Pancreas (tissue), 10 donors: ENCODE measurements around the gene NR5A1. TPM values are rescaled to one million over a fixed set of nuclear protein-coding genes. Genes with fewer than 3 reads are reported as not detected.

ENCODE experiments used
- ATAC-seq, 4 donors: fragments of 200-7000 bp; cut with Tn5 transposase; one replicate each; pipeline versions ENCODE4 v1.8.0 to v1.9.1; 2020; ENCODE audit warnings: mild to moderate bottlenecking in 4 of 4, moderate library complexity in 4 of 4
- DNase-seq, 6 donors: peaks; one replicate each; pipeline ENCODE4 v3.0.0-alpha.2; 2020
- FAIRE-seq: peaks from 2 replicates; lab custom pipeline; 2012; peaks lifted over from hg19 to GRCh38; lab: Jason Lieb, UNC
- H3K27ac ChIP-seq, 4 donors: fragments of 200-600 bp; sonication (generic); 1 replicate in 3 of 4; 2 replicates in 1 of 4; pipeline versions ENCODE4 v1.5.0 to v1.8.0; 2020
- H3K27me3 ChIP-seq, 4 donors: fragments of 200-600 bp; one replicate each; pipeline ENCODE4 v1.8.0; 2021
- H3K36me3 ChIP-seq, 3 donors: fragments of 200-600 bp; sonication (generic) in 1 of 3; one replicate each; pipeline versions ENCODE4 v1.5.0 to v1.8.0; 2020 to 2021
- H3K4me1 ChIP-seq, 3 donors: fragments of 200-600 bp; one replicate each; pipeline ENCODE4 v1.8.0; 2021
- H3K4me3 ChIP-seq, 4 donors: fragments of 200-600 bp; sonication (generic) in 2 of 4; one replicate each; pipeline versions ENCODE4 v1.5.0 to v1.8.0; 2020 to 2021
- H3K9me3 ChIP-seq, 4 donors: fragments of 200-600 bp; one replicate each; pipeline ENCODE4 v1.8.0; 2021
- CTCF ChIP-seq, 4 donors: fragments of 200-600 bp; sonication (generic) in 3 of 4; IDR thresholded peaks; one replicate each; pipeline versions ENCODE4 v1.5.0 to v1.8.0; 2021; ENCODE audit warnings: antibody characterized with exemption in 4 of 4
- WGBS, 2 donors: extraction: QIAGEN DNeasy Blood & Tissue Kit; methylation state at CpG; one replicate each; pipeline ENCODE4 v1.1.7; 2013; 5-methylcytosine and 5-hydroxymethylcytosine counted together
- intact Hi-C, 3 donors: fragments of 100-400 bp; cut with DNase I; formaldehyde crosslinking; loops; one replicate each; pipeline versions ENCODE4 v1.11.1 to v1.14.2; 2022
- polyA plus RNA-seq, 2 donors: library from polyadenylated mRNA; stranded (reverse); fragments of 200-250 nt; gene quantifications; one replicate each; pipeline ENCODE4 v1.2.3, GENCODE V29; 2013
- total RNA-seq, 6 donors: library from RNA; stranded (reverse); fragmentation: NEBNext Ultra II Directional in 4 of 6; extraction: Animal tissue kit (Norgen Biotek cat#: 25700) in 4 of 6; gene quantifications; one replicate each; pipeline versions ENCODE4 v1.2.1 to v1.2.4, GENCODE V29; 2021 to 2023
- donor health status: healthy with polysubstance abuse.
- donor health status: DM: no; HTN: no; CAD: no; lungs with moderate emphysema.
- donor health status: DM: no; HTN: no; CAD: no.
- donor health status: control.
- donor health status: control.
- donor health status: Bipolar disorder and iron deficiency.
- donor health status: DM: yes; HTN: yes; CAD: no.
- donor health status: DM: no; HTN: no; CAD: no.
- donor health status: DM: no; HTN: no; CAD: no.
- donor health status: DM: yes; HTN: yes; CAD: no.

Gene NR5A1
- total and polyA plus RNA-seq, 8 donors: 0.05 to 0.28 TPM; not detected in 6

DNA sequence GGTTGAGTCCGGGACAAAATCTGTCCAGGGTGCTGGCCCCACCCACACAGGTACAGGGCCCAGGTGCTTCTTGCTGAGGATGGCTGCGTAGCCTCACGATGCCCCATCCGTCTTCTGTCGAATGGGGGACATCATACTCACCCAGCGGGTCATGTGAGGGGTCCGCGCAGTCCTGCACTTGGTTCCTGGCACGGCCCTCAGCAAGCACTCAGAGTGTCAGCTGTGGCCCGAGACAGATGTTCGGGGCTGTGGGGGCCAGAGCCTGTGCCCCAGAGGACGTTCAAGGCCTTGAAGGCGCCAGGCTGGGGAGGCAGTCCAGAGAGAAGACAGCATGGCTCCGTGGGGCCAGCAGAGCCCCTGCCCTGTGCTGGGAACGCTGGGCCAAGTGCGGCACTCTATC, 27.8 kb downstream of the NR5A1 start:
- 67 to 72% methylated on average over 16 of the region's 16 CpGs for WGBS, 2 donors
- DNase-seq (peak in 1 of 6 donors; percentile 51), FAIRE-seq (no peak), ATAC-seq (no peak)
- intact Hi-C loops: no loop called here
- no peak for TF ChIP-seq CTCF (IDR thresholded peaks at IDR 0.05)
- H3K9me3 ChIP-seq: no peaks in the 10 kb centered on the region
- no peak overlapping the region for H3K27ac ChIP-seq
- peaks cover 0 to 20% (median 2%) of the 10 kb centered on the region in 4 donors for H3K27me3 ChIP-seq
- no peak overlapping the region for H3K4me3 ChIP-seq
- no peaks in the 10 kb centered on the region for H3K4me1 ChIP-seq
- H3K36me3 ChIP-seq: no peaks in the 10 kb centered on the region

- no peak for TF ChIP-seq CTCF (IDR thresholded peaks at IDR 0.05)
- ATAC-seq (no peak), DNase-seq (no peak), FAIRE-seq (no peak)
- Histone ChIP-seq H3K36me3 (no peaks in the 10 kb centered on the region), H3K9me3 (no peaks in the 10 kb centered on the region), H3K4me1 (no peaks in the 10 kb centered on the region), H3K27me3 (peaks cover 0 to 20% (median 2%) of the 10 kb centered on the region in 4 donors), H3K4me3 (no peak overlapping the region), H3K27ac (no peak overlapping the region)
- intact Hi-C loops: no loop called here
- WGBS, 2 donors: 49 to 51% methylated on average over 12 of the region's 12 CpGs
These were observed 28.8 kb downstream of the NR5A1 start for GRCh38 chr9:124478354-124478753.

- FAIRE-seq: no peak
- peak overlapping the region in 1 of 4 donors; percentile 14 for H3K4me3 ChIP-seq
- TF ChIP-seq CTCF (IDR thresholded peaks at IDR 0.05): no peak
- 5% methylated on average over 25 to 53 of the region's 53 CpGs for WGBS, 2 donors
- H3K9me3 ChIP-seq: no peaks in the 10 kb centered on the region
- H3K36me3 ChIP-seq: no peaks in the 10 kb centered on the region
- ATAC-seq: no peak
- no peak overlapping the region for H3K27ac ChIP-seq
- intact Hi-C loops: no loop called here
- H3K27me3 ChIP-seq: peaks cover 0 to 20% (median 2%) of the 10 kb centered on the region in 4 donors
- peak in 1 of 6 donors; percentile 54 for DNase-seq
- no peaks in the 10 kb centered on the region for H3K4me1 ChIP-seq
These were observed 29.4 kb downstream of the NR5A1 start for GRCh38 chr9:124477648-124478285.

DNA sequence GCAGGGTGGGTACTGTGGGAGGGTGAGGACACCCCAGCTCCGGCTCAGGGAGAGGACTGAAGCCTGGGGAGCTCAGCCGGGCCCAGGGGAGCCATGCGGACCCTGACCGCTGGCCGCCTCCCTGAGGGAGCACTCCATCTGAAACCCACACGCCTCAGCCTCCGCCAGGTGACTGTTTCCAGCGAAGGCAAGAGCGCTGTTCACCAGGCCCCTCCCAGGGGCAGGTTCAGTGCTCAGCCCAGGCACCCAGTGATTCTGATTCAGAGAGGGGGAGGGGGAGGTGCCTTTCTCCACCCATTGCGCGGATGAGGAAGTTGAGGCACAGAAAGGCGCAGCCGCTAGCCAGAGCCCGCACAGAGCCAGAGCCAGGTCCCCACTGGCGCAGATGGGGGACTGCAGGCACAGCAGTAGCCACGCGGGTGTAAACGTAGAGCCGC, 30.0 kb downstream of the NR5A1 start:
- peak in 1 of 6 donors; percentile 55 for DNase-seq

More for the DNA sequence above, 30.0 kb downstream of the NR5A1 start:
- H3K4me3 ChIP-seq: peak overlapping the region in 1 of 4 donors; percentile 14
- FAIRE-seq (no peak), ATAC-seq (no peak)
- 25 to 28% methylated on average over 16 to 19 of the region's 19 CpGs for WGBS, 2 donors
- intact Hi-C loops: no loop called here
- peaks cover 0 to 20% (median 2%) of the 10 kb centered on the region in 4 donors for H3K27me3 ChIP-seq
- no peaks in the 10 kb centered on the region for H3K9me3 ChIP-seq
- no peaks in the 10 kb centered on the region for H3K4me1 ChIP-seq
- TF ChIP-seq CTCF (IDR thresholded peaks at IDR 0.05): no peak
- no peak overlapping the region for H3K27ac ChIP-seq
- H3K36me3 ChIP-seq: no peaks in the 10 kb centered on the region
